GM10248 (cell line): ENCODE results near the gene ARHGAP45.

Experiments used
- CTCF ChIA-PET: fragments of 300-600 bp; sonication (Branson Sonifier 250); formaldehyde crosslinking; extraction: SDS; loops from one replicate; lab custom pipeline; 2021; ENCODE audit warnings: antibody characterized with exemption; lab: Yijun Ruan, JAX
- POLR2A ChIA-PET: fragments of 350-650 bp; sonication (Branson Sonifier 250); formaldehyde crosslinking; extraction: SDS; loops from one replicate; lab custom pipeline; 2020; ENCODE audit warnings: antibody characterized with exemption; lab: Yijun Ruan, JAX
- DNase-seq: peaks from one replicate; pipeline ENCODE4 v3.0.0; 2012; ENCODE audit errors: extremely low spot score
- CTCF ChIP-seq: IDR thresholded peaks from 2 replicates; pipeline ENCODE4 v1.5.1; 2012; ENCODE audit warnings: mild to moderate bottlenecking, low read depth; ENCODE audit errors: extremely low read depth, missing control alignments, control extremely low read depth

ARHGAP45 gene

DNA sequence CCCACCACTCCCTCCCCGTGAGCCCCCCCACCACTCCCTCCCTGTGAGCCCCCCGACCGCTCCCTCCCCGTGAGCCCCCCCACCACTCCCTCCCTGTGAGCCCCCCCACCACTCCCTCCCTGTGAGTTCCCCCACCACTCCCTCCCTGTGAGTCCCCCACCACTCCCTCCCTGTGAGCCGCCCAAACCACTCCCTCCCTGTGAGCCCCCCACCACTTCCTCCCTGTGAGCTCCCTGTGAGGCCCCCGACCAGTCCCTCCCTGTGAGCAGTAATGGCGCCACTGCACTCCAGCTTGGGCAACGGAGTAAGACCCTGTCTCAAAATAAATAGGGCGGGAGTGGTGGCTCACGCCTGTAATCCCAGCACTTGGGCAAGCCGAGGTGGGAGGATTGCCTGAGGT is 17.2 kb upstream of the ARHGAP45 start:
- no peak for DNase-seq
- TF ChIP-seq CTCF: no peak
- ChIA-PET POLR2A (no interaction called here), CTCF (no interaction called here)

- TF ChIP-seq CTCF: no peak
- ChIA-PET POLR2A (no interaction called here), CTCF (interaction anchor here (1.4 kb wide), 1 partner anchor 14 kb away, joined by 4 read pairs; no protein-coding TSS in a partner anchor)
- DNase-seq: no peak
These were observed 15.8 kb upstream of the ARHGAP45 start for GRCh38 chr19:1050989-1051788.

DNA sequence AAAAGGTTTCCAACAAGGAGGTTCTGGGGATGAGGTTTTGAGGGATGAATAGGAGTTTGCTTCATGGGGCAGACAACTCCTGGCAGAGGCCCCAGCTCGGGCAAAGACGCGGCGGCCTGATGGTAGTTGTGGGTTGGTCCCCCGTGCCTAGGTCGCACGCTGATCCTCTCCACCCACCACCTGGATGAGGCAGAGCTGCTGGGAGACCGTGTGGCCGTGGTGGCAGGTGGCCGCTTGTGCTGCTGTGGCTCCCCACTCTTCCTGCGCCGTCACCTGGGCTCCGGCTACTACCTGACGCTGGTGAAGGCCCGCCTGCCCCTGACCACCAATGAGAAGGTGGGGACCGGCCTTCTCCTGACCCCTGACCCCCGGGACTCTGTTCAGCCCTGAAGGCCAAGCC is 15.2 kb upstream of the ARHGAP45 start:
- no peak for DNase-seq
- POLR2A ChIA-PET: no interaction called here
- CTCF ChIA-PET: interaction anchor here (1.4 kb wide), 1 partner anchor 13 kb away, joined by 4 read pairs; no protein-coding TSS in a partner anchor
- no peak for TF ChIP-seq CTCF

GRCh38 chr19:1052349-1052975 is 14.5 kb upstream of the ARHGAP45 start:
- DNase-seq: no peak
- TF ChIP-seq CTCF: no peak
- ChIA-PET POLR2A (no interaction called here), CTCF (interaction anchor here (1.4 kb wide), 1 partner anchor 12 kb away, joined by 4 read pairs; no protein-coding TSS in a partner anchor)

- ChIA-PET CTCF (no interaction called here), POLR2A (no interaction called here)
- TF ChIP-seq CTCF: no peak
- no peak for DNase-seq
These were observed 13.5 kb upstream of the ARHGAP45 start for GRCh38 chr19:1053176-1054101.
